T-helper 1 cell treated with Interleukin-12 subunit alpha and Interleukin-12 subunit beta and Interleukin-4 antibody, amounts not matched to agents 30 μg/mL and 1 μg/mL, for 36 hours (primary cell): ENCODE results near the gene SMG1.

Source experiments
- H3K27ac Mint-ChIP-seq: one replicate; pipeline ENCODE4 v1.8.0; 2021; ENCODE audit warnings: mild to moderate bottlenecking, mixed read lengths
- H3K27me3 Mint-ChIP-seq: one replicate; pipeline ENCODE4 v1.8.0; 2021; ENCODE audit warnings: low read depth, mixed read lengths
- H3K36me3 Mint-ChIP-seq: one replicate; pipeline ENCODE4 v1.8.0; 2021; ENCODE audit warnings: low read depth, mixed read lengths
- H3K4me1 Mint-ChIP-seq: one replicate; pipeline ENCODE4 v1.8.0; 2021; ENCODE audit warnings: low read depth, mixed read lengths
- H3K4me3 Mint-ChIP-seq: one replicate; pipeline ENCODE4 v1.8.0; 2021; ENCODE audit warnings: mild to moderate bottlenecking, moderate library complexity, mixed read lengths
- H3K9me3 Mint-ChIP-seq: one replicate; pipeline ENCODE4 v1.8.0; 2021; ENCODE audit warnings: mixed read lengths

SMG1 gene

GRCh38 chr16:18803569-18804462 is 122.4 kb downstream of the SMG1 start:
- Mint-ChIP-seq H3K4me1 (peaks cover 51% of the 10 kb centered on the region), H3K4me3 (peak overlapping the region; percentile 70), H3K9me3 (no peaks in the 10 kb centered on the region), H3K36me3 (peaks cover 37% of the 10 kb centered on the region), H3K27me3 (no peaks in the 10 kb centered on the region), H3K27ac (peak overlapping the region; percentile 95)

GRCh38 chr16:18802767-18803343 is 123.4 kb downstream of the SMG1 start:
- peaks cover 58% of the 10 kb centered on the region for H3K4me1 Mint-ChIP-seq

DNA sequence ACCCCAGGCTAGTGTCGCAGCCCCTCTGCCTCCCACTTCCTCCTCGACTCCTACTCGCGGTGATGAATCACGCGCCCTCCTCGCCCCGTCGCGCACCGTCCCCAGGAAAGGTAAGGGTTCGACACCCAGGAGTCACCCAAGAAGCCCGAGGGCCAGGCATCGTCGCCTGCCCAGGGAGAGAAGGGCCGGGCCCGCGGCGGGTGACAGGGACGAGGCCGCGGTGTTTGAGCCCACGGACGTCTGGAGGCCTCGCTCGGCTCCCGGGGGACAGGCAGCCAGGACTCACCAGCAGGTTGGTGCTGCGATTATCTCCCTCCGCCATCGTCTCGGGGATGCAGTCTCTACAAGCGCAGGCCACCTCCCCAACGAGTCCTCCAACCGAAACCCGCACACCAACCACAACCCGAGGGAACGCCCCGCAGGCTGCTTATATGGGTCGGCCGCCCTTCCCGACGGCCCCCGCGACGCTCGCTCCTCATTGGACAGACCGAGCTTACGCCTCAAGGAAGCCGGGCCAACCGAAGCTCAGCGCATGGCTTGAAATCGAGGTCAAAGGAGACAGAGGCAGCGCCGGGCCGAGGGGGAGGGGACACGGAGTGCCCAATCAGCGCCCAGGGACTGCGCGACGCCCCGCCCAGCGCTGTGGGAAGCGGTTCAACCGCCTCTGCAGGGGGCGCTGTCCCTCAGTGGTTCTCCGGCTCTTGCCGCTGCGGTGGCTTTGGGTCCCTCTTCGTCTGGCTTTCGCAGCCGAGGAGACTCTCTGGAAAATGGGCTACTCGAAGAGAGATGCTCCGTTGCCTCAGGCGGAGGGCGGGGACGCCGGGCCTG is 124.8 kb downstream of the SMG1 start, which contains the start of gene ARL6IP1:
ARL6IP1 (minus strand) TSS at position 405 of the 828 bp plus-strand sequence; CDS start at position 322, 83 bp downstream.
- peak within 1 kb of the TSS; percentile 98 for H3K4me3 Mint-ChIP-seq
- peaks cover 39% of the 10 kb centered on the region for H3K36me3 Mint-ChIP-seq
- H3K4me1 Mint-ChIP-seq: peaks cover 64% of the 10 kb centered on the region
- H3K27ac Mint-ChIP-seq: peak within 1 kb of the TSS; percentile 97
- no peaks in the 10 kb centered on the region for H3K9me3 Mint-ChIP-seq
- no peaks in the 10 kb centered on the region for H3K27me3 Mint-ChIP-seq

More at GRCh38 chr16:18802767-18803343, 123.4 kb downstream of the SMG1 start:
- Mint-ChIP-seq H3K27ac (peak overlapping the region; percentile 97), H3K9me3 (no peaks in the 10 kb centered on the region), H3K27me3 (no peaks in the 10 kb centered on the region), H3K36me3 (peaks cover 38% of the 10 kb centered on the region), H3K4me3 (peak overlapping the region; percentile 98)

GRCh38 chr16:18800775-18801144 is 125.4 kb downstream of the SMG1 start:
- Mint-ChIP-seq H3K27ac (peak overlapping the region; percentile 97), H3K4me3 (peak overlapping the region; percentile 98), H3K27me3 (no peaks in the 10 kb centered on the region), H3K36me3 (peaks cover 38% of the 10 kb centered on the region), H3K9me3 (no peaks in the 10 kb centered on the region), H3K4me1 (peaks cover 61% of the 10 kb centered on the region)

- H3K4me3 Mint-ChIP-seq: peak overlapping the region; percentile 98
- peaks cover 58% of the 10 kb centered on the region for H3K4me1 Mint-ChIP-seq
- H3K27me3 Mint-ChIP-seq: no peaks in the 10 kb centered on the region
- H3K36me3 Mint-ChIP-seq: peaks cover 37% of the 10 kb centered on the region
- no peaks in the 10 kb centered on the region for H3K9me3 Mint-ChIP-seq
- peak overlapping the region; percentile 97 for H3K27ac Mint-ChIP-seq
Measured at GRCh38 chr16:18800293-18800692, 125.9 kb downstream of the SMG1 start.

- peaks cover 39% of the 10 kb centered on the region for H3K36me3 Mint-ChIP-seq
- no peaks in the 10 kb centered on the region for H3K27me3 Mint-ChIP-seq
- peak overlapping the region; percentile 98 for H3K4me3 Mint-ChIP-seq
- no peaks in the 10 kb centered on the region for H3K9me3 Mint-ChIP-seq
- H3K27ac Mint-ChIP-seq: peak overlapping the region; percentile 47
- H3K4me1 Mint-ChIP-seq: peaks cover 52% of the 10 kb centered on the region
Measured at GRCh38 chr16:18799500-18799899, 126.7 kb downstream of the SMG1 start.

DNA sequence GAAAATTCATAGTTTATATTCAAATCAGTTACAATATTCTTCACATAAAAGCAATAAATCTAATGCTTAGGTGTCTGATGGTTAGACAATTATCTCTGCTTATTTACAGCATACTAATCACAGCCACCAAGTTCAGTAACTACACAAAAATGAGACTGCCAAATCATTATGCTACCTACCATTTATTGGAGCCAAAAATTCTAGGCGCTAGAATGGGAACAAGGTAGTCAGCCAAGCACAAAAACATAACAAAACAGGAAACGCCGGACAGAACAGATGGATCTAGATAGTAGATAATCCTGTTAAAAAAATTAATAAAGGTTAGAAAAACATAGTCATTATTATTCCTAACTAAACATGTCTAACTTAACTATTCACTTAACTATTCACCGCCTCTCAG is 128.5 kb downstream of the SMG1 start:
- Mint-ChIP-seq H3K36me3 (peaks cover 50% of the 10 kb centered on the region), H3K27me3 (no peaks in the 10 kb centered on the region), H3K4me3 (no peak overlapping the region), H3K27ac (peak overlapping the region; percentile 45), H3K9me3 (no peaks in the 10 kb centered on the region), H3K4me1 (peaks cover 45% of the 10 kb centered on the region)

DNA sequence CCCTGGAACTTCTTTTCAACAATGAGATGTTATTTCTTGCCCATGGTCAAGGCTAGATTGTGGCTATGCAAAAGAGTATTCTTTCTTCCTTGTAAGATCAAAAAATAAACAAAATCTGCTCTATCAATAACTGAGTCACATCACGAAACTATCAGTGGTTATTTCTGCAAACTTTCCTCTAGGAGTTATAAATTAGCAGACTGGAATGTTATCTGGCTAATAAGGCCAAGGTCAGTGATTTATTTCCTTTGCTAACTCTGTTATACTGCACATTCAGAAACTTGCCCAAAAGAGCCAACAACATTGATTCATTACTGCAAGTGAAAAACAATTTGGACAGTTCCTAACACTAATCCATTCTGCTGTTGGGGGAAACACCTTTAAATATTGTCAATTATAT is 129.8 kb downstream of the SMG1 start:
- Mint-ChIP-seq H3K9me3 (no peaks in the 10 kb centered on the region), H3K27ac (peak overlapping the region; percentile 20), H3K4me3 (no peak overlapping the region), H3K27me3 (no peaks in the 10 kb centered on the region), H3K36me3 (peaks cover 56% of the 10 kb centered on the region), H3K4me1 (peaks cover 42% of the 10 kb centered on the region)

DNA sequence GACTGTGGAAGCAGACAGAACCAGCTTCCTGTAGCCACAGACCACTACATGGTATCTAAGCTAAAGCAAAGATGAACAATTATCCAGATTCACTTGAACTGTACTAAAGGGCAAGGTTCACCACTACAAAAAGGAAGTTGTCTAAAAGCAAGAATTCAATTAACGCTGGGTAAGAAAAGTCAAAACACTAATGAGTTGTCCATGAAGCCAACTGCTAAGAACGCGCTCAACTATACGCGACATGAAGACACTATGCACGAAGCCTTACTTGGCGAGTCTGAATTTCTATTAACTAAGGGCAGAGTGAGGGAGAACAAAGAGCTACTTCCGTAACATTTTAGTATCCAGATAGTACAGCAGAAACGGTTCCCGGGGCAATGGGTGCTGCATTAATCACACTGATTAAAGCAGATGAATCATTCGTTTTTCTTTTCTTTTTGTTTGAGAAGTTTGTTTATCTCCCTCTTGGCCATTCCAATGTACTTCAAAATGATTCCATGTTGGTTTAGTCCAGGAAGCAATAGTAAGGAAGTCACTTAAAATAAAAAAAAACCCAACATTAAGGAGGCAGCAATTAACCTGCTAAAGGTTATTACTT is 133.3 kb downstream of the SMG1 start:
- Mint-ChIP-seq H3K4me3 (no peak overlapping the region), H3K9me3 (no peaks in the 10 kb centered on the region), H3K4me1 (peaks cover 39% of the 10 kb centered on the region), H3K27me3 (no peaks in the 10 kb centered on the region), H3K36me3 (peaks cover 65% of the 10 kb centered on the region), H3K27ac (no peak overlapping the region)

DNA sequence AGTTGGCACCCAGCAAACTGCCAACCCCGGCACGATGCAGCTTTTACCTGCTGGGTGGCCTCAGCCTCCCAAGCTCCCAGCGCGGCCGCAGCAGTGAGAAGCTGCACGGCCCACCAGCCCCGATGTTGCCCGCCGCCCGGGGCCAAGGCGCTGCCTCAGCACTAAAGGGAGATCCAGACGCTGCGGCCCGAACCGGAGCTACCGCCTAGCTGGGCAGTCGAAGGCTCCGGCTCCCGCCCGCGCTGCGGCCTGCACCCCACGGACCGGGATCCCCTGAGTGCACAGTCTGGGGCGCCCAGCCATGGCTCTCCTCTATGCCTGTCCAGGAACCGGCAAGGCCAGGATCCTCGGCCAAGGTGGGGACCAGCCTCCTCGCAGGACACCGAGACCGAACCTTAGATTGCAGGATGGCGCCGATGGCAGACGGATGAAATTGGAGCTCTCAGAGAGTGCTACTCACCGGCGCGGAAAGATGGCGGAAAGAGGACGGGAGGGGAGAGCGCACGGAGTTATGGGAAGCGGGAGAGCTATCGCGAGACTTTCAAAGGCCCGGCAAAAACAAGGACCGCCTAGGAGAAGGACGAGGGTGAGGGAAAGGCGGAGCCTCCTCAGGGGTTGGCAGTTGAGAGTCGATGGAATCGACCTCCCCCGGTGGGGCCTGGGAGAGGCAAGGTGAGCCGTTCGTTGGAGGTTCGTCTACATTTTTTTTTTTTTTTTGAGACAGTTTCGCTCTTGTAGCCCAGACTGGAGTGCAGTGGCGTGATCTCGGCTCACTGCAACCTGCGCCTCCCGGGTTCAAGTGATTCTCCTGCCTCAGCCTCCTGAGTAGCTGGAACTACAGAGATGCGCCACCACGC is 136.1 kb downstream of the SMG1 start, which contains the start of gene RPS15A:
RPS15A (minus strand) TSS at position 485 of the 857 bp plus-strand sequence. CDS start 1,221 bp downstream, outside the sequence.
- no peaks in the 10 kb centered on the region for H3K9me3 Mint-ChIP-seq
- peaks cover 74% of the 10 kb centered on the region for H3K36me3 Mint-ChIP-seq
- H3K4me3 Mint-ChIP-seq: peak within 1 kb of the TSS; percentile 94
- peaks cover 48% of the 10 kb centered on the region for H3K4me1 Mint-ChIP-seq
- no peaks in the 10 kb centered on the region for H3K27me3 Mint-ChIP-seq
- H3K27ac Mint-ChIP-seq: peak within 1 kb of the TSS; percentile 91

- Mint-ChIP-seq H3K4me1 (peaks cover 53% of the 10 kb centered on the region), H3K4me3 (peak overlapping the region; percentile 94), H3K36me3 (peaks cover 77% of the 10 kb centered on the region)
Measured at GRCh38 chr16:18789515-18789849, 136.7 kb downstream of the SMG1 start.

GRCh38 chr16:18788828-18789514 is 137.2 kb downstream of the SMG1 start:
- peaks cover 53% of the 10 kb centered on the region for H3K4me1 Mint-ChIP-seq

More at GRCh38 chr16:18789515-18789849, 136.7 kb downstream of the SMG1 start:
- H3K27me3 Mint-ChIP-seq: no peaks in the 10 kb centered on the region
- H3K9me3 Mint-ChIP-seq: no peaks in the 10 kb centered on the region
- peak overlapping the region; percentile 91 for H3K27ac Mint-ChIP-seq

More at GRCh38 chr16:18788828-18789514, 137.2 kb downstream of the SMG1 start:
- Mint-ChIP-seq H3K27me3 (no peaks in the 10 kb centered on the region), H3K9me3 (no peaks in the 10 kb centered on the region), H3K36me3 (peaks cover 76% of the 10 kb centered on the region), H3K27ac (peak overlapping the region; percentile 91), H3K4me3 (peak overlapping the region; percentile 94)
